ENCODE measurements around the gene KCND3.

Gene KCND3

GRCh38 chr1:111988743-111989453 lies 570 bp downstream of the KCND3 start:
- DNase-seq (ENCODE audit: low spot score), result no peak

- no peak for DNase-seq (ENCODE audit: low spot score)
These were observed 1.1 kb downstream of the KCND3 start for GRCh38 chr1:111988377-111988742.

- DNase-seq (ENCODE audit: low spot score), result no peak
These were observed 2.0 kb downstream of the KCND3 start for GRCh38 chr1:111987502-111987901.

- DNase-seq (ENCODE audit: low spot score), result no peak
These were observed 6.0 kb downstream of the KCND3 start for GRCh38 chr1:111983500-111983899.

- DNase-seq (ENCODE audit: low spot score), result no peak
These were observed 7.0 kb downstream of the KCND3 start for GRCh38 chr1:111982428-111982827.

- DNase-seq (ENCODE audit: low spot score), result no peak
These were observed 7.6 kb downstream of the KCND3 start for GRCh38 chr1:111981871-111982270.

GRCh38 chr1:111981090-111981489 lies 8.4 kb downstream of the KCND3 start:
- DNase-seq (ENCODE audit: low spot score), result no peak

GRCh38 chr1:111980686-111981085 lies 8.8 kb downstream of the KCND3 start:
- DNase-seq (ENCODE audit: low spot score), result no peak

- DNase-seq (ENCODE audit: low spot score), result no peak
These were observed 10.8 kb downstream of the KCND3 start for GRCh38 chr1:111978695-111979094.

- no peak for DNase-seq (ENCODE audit: low spot score)
These were observed 12.1 kb downstream of the KCND3 start for GRCh38 chr1:111977378-111977777.

GRCh38 chr1:111976842-111977241 lies 12.6 kb downstream of the KCND3 start:
- no peak for DNase-seq (ENCODE audit: low spot score)

GRCh38 chr1:111976332-111976731 lies 13.1 kb downstream of the KCND3 start:
- no peak for DNase-seq (ENCODE audit: low spot score)

GRCh38 chr1:111973150-111973790 lies 16.2 kb downstream of the KCND3 start:
- DNase-seq (ENCODE audit: low spot score), result no peak

GRCh38 chr1:111971396-111971795 lies 18.1 kb downstream of the KCND3 start:
- DNase-seq (ENCODE audit: low spot score), result no peak

GRCh38 chr1:111968511-111968910 lies 21.0 kb downstream of the KCND3 start:
- DNase-seq (ENCODE audit: low spot score), result no peak

GRCh38 chr1:111967886-111968285 lies 21.6 kb downstream of the KCND3 start:
- DNase-seq (ENCODE audit: low spot score), result no peak

- no peak for DNase-seq (ENCODE audit: low spot score)
These were observed 22.3 kb downstream of the KCND3 start for GRCh38 chr1:111967067-111967690.

- DNase-seq (ENCODE audit: low spot score), result no peak
These were observed 23.6 kb downstream of the KCND3 start for GRCh38 chr1:111965781-111966443.

- no peak for DNase-seq (ENCODE audit: low spot score)
These were observed 25.3 kb downstream of the KCND3 start for GRCh38 chr1:111963985-111964738.

GRCh38 chr1:111961773-111962565 lies 27.5 kb downstream of the KCND3 start:
- no peak for DNase-seq (ENCODE audit: low spot score)

GRCh38 chr1:111961016-111961415 lies 28.5 kb downstream of the KCND3 start:
- DNase-seq (ENCODE audit: low spot score), result no peak

Data from activated CD4-positive, alpha-beta T cell treated with anti-CD3 and anti-CD28 coated beads, Interleukin-2, Interleukin-4, amounts not matched to agents 100 ng/mL and 50 ng/mL, durations not matched to agents 16 hours and 8 hours (primary cell).